GM19372 (cell line): ENCODE data around the gene TBR1.

ENCODE experiments used
- ATAC-seq: cut with Tn5 transposase; IDR thresholded peaks from one replicate; pipeline ENCODE4 v1.9.1; 2021; ENCODE audit warnings: mild to moderate bottlenecking, low read depth, moderate library complexity; ENCODE audit not compliant: unreplicated experiment

TBR1 gene

GRCh38 chr2:161414042-161415033 is 1.8 kb upstream of the TBR1 start:
- peak; percentile 35 for ATAC-seq

GRCh38 chr2:161415034-161415986 is 787 bp upstream of the TBR1 start:
- ATAC-seq, result peak; percentile 21

DNA sequence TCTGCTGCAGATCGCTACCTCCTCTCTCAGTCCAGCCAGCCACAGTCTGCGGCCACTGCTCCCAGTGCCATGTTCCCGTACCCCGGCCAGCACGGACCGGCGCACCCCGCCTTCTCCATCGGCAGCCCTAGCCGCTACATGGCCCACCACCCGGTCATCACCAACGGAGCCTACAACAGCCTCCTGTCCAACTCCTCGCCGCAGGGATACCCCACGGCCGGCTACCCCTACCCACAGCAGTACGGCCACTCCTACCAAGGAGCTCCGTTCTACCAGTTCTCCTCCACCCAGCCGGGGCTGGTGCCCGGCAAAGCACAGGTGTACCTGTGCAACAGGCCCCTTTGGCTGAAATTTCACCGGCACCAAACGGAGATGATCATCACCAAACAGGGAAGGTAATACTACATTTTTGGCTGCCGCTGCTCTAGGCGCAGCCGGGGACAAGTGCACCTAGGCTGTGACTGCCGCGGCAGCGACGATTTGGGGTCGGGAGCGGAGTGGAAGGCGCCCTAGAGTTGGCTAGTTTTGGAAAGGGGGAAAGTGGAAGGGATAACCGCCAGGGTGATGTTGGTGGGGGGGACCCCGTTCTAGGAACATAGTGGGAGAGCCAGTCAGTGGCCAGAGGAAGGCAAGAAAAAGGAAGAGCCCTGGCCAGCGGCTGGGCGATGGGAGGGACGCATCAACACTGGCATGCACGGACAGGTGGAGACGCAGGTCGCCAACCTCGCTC is 776 bp downstream of the TBR1 start:
- ATAC-seq, result no peak

DNA sequence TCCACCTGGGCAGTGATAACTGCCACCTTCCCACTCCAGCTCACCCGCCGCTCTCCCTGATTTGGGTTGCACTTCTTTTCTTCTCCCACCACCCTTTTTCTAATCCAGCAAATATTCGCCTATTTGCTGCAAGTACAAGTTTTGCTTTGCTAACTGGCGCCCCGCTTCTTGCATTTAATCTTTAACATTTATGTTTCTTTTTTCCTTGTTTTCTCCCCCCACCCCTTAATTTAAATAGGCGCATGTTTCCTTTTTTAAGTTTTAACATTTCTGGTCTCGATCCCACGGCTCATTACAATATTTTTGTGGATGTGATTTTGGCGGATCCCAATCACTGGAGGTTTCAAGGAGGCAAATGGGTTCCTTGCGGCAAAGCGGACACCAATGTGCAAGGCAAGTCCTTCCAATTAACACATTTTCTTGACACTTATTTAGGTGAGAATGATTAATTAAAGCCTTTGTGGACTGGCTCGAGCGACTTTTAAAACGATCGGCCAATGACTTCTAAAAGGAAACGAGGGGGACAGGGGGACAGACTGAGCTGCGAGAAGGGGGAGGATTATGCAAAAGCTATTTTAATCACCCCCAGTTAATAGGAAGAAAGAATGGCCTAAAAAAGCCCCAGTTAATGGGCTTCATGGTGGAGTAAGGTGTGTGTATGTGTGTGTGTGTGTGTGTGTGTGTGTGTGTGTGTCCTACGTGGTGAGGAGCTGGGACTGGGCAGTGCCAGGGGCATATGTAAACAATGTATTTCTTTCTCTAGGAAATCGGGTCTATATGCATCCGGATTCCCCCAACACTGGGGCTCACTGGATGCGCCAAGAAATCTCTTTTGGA is 1.6 kb downstream of the TBR1 start:
- no peak for ATAC-seq

GRCh38 chr2:161418275-161418714 is 2.2 kb downstream of the TBR1 start:
- no peak for ATAC-seq

- no peak for ATAC-seq
Measured at GRCh38 chr2:161418715-161419637, 2.9 kb downstream of the TBR1 start.

DNA sequence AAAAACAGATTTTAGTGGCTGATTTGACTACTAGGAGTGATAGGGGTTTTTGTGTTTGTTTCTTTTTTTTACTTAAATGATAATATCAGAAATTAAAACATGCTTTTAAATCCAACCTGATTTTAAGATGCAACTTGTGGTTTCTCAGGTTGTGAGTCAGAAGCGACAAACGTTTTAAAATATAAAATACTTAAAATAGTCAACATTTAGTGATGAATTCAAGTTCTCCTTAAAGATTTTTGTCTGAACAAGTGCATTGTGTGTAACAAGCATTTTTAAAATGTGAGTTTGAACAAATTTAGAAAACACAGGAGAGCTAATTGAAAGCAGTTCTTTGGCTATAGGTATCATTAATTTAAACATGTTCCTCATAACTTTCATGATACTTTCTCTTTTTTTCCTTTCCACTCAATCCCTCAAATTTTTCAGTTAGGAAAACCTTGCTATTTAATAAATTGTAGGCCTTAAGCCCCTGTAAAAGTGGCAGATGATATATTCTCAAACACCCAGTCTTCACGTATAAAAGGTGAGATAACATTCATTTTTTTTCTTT is 3.6 kb downstream of the TBR1 start:
- ATAC-seq, result no peak

GRCh38 chr2:161420406-161421074 is 4.4 kb downstream of the TBR1 start:
- ATAC-seq, result no peak

DNA sequence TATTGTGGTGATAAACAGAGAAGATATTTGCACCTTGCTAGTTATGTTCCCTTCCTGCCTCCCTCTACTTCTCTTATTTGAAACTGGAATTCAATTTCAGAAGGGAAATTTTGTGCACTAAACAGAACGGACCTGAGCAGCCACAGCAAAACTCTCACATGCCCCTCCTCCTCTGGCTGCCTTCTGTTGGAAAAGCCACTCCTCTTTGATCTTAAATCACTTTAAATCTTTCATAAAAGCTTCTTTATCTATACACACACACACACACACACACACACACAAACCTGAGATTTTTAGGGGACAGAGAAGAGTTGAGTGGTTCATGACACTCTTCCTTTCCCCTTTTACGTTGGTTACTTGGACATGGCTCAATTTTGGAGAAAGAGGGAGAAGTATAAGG is 5.6 kb downstream of the TBR1 start:
- ATAC-seq, result no peak

GRCh38 chr2:161422816-161423403 is 6.8 kb downstream of the TBR1 start:
- no peak for ATAC-seq

DNA sequence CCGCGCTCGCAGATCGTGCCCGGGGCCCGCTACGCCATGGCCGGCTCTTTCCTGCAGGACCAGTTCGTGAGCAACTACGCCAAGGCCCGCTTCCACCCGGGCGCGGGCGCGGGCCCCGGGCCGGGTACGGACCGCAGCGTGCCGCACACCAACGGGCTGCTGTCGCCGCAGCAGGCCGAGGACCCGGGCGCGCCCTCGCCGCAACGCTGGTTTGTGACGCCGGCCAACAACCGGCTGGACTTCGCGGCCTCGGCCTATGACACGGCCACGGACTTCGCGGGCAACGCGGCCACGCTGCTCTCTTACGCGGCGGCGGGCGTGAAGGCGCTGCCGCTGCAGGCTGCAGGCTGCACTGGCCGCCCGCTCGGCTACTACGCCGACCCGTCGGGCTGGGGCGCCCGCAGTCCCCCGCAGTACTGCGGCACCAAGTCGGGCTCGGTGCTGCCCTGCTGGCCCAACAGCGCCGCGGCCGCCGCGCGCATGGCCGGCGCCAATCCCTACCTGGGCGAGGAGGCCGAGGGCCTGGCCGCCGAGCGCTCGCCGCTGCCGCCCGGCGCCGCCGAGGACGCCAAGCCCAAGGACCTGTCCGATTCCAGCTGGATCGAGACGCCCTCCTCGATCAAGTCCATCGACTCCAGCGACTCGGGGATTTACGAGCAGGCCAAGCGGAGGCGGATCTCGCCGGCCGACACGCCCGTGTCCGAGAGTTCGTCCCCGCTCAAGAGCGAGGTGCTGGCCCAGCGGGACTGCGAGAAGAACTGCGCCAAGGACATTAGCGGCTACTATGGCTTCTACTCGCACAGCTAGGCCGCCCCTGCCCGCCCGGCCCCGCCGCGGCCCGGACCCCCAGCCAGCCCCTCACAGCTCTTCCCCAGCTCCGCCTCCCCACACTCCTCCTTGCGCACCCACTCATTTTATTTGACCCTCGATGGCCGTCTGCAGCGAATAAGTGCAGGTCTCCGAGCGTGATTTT is 7.6 kb downstream of the TBR1 start:
- no peak for ATAC-seq

- ATAC-seq, result no peak
Measured at GRCh38 chr2:161424394-161424769, 8.3 kb downstream of the TBR1 start.

GRCh38 chr2:161424891-161425727 is 9.0 kb downstream of the TBR1 start:
- ATAC-seq, result no peak

- no peak for ATAC-seq
Measured at GRCh38 chr2:161425728-161426454, 9.8 kb downstream of the TBR1 start.
